ENCODE data around the gene GRM8. TPM values are rescaled to one million over a fixed set of nuclear protein-coding genes. Genes with fewer than 3 reads are reported as not detected.
A peak's percentile ranks its signal among the peaks of the same experiment; 100 is the strongest.

The GRM8 gene
- total RNA-seq, 2 donors from 2014 or later = not detected

DNA sequence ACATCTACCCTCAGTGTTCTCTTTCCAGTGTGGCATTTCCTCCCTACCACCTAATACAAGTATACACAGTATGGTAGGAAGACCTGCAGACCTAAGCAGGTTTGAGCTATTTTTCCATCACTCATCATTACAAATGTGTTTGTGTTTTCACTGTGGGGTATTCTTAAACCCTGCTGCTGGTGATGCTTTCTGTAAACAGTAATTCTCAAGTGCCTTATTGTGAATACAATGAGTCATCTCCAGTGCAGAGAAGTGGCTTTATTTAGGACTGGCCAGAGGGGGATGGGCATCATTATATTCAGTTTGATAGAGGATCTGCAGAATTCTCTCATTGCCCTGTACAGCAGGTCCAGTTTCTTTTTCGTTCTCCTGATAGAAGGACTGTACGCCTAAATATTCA, 63.7 kb downstream of the GRM8 start:
- no peak for DNase-seq (ENCODE audit: low spot score in 2 of 2)
- no peak for ATAC-seq
- Mint-ChIP-seq H3K9me3 (peaks cover 0 to 5% of the 10 kb centered on the region in 2 donors), H3K27ac (no peak overlapping the region), H3K36me3 (peaks cover 0 to 4% of the 10 kb centered on the region in 2 donors)

DNA sequence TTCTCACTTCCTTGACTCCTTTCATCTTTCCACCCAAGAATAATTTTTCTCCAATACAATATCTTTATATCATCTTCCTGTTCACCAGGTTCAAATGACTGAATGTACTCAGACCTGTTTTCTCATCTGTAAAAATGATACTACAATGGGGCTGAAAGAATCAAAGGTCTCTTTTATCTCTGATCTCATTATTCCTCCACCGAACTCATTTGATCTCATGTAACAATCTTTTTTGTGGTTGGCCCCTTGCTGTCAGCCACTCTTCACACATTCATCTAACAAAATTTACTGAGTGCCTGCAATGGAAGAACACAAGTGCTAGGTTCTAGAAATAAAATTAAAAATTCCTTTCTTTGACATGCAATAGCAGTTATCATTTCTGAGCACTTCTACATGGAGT, 65.0 kb downstream of the GRM8 start:
- H3K36me3 Mint-ChIP-seq = peaks cover 0 to 4% of the 10 kb centered on the region in 2 donors
- peaks cover 0 to 5% of the 10 kb centered on the region in 2 donors for H3K9me3 Mint-ChIP-seq
- no peak for DNase-seq (ENCODE audit: low spot score in 2 of 2)
- no peak overlapping the region for H3K27ac Mint-ChIP-seq
- ATAC-seq = peak in 1 of 2 donors; percentile 67

- DNase-seq (ENCODE audit: low spot score in 2 of 2) (no peak), ATAC-seq (no peak)
- Mint-ChIP-seq H3K27ac (no peak overlapping the region), H3K9me3 (peaks cover 0 to 5% of the 10 kb centered on the region in 2 donors), H3K36me3 (peaks cover 0 to 4% of the 10 kb centered on the region in 2 donors)
These were observed 66.1 kb downstream of the GRM8 start for GRCh38 chr7:127186686-127187085.

DNA sequence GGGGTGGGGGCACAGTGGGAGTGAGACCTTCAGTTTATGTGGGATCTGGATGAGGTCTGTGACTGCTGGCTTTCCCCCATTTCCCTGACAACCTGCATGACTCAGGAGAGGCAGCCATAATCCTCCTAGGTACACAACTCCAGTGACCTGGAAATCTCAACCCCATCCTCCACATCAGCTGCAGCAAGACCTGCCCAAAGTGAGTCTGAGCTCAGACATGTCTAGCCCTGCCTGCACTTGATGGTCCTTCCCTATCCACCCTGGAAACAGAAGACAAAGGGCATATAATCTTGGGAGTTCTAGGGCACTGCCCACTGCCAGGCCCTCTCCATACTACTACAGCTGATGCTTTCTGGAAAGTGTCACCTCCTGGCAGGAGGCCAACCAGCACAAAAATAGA, 75.6 kb downstream of the GRM8 start:
- no peak overlapping the region for H3K27ac Mint-ChIP-seq

DNA sequence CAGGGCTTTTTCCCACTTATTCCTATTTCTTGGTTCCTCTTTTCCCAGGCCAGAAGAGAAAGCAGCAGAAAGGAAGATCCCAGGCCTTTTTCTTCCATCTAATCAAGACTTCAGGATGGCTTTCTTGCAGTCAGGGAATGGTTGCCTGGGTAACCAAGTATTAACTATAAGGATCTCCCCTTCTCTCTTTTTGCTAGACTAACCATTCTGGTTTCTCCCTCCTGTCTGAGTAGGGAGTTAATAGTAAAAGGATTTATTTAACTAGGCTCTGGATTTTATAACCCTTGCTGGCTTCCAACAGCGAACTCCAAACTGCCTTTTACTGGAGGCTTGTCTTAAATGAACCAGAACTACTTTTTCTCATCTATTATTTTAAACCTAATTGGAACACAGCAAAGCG, 90.4 kb downstream of the GRM8 start:
- no peaks in the 10 kb centered on the region for H3K36me3 Mint-ChIP-seq

More for the DNA sequence above, 75.6 kb downstream of the GRM8 start:
- peaks cover 24% of the 10 kb centered on the region in 2 donors for H3K9me3 Mint-ChIP-seq
- no peak for DNase-seq (ENCODE audit: low spot score in 2 of 2)
- H3K36me3 Mint-ChIP-seq = peaks cover 0 to 34% of the 10 kb centered on the region in 2 donors
- no peak for ATAC-seq

GRCh38 chr7:127158659-127159058, 94.1 kb downstream of the GRM8 start:
- Mint-ChIP-seq H3K36me3 (no peaks in the 10 kb centered on the region), H3K27ac (no peak overlapping the region), H3K9me3 (peaks cover 0 to 3% of the 10 kb centered on the region in 2 donors)
- ATAC-seq (no peak), DNase-seq (ENCODE audit: low spot score in 2 of 2) (peak in 1 of 2 donors; percentile 3)

More for the DNA sequence above, 90.4 kb downstream of the GRM8 start:
- H3K27ac Mint-ChIP-seq = no peak overlapping the region
- ATAC-seq = no peak
- peaks cover 0 to 3% of the 10 kb centered on the region in 2 donors for H3K9me3 Mint-ChIP-seq
- DNase-seq (ENCODE audit: low spot score in 2 of 2) = no peak

DNA sequence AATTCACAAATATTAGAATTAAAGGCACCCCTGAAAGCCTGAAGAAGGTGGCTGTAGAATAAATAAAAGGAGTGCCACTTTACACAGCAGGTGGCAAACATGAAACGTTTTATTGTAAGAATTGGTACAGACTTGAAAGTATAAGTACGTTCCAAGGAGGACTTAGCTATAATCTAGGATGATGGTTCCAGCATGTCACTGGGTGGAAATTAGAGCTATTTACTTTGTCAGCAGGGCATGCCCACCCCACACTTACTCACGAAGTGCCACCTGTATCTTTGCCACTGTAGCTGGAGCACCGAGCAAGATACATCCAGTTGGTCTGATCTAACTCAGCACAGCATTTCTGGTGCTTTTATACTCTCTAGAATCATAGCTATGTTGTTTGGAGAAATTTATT, 97.8 kb downstream of the GRM8 start:
- Mint-ChIP-seq H3K9me3 (peaks cover 0 to 3% of the 10 kb centered on the region in 2 donors), H3K27ac (no peak overlapping the region), H3K36me3 (no peaks in the 10 kb centered on the region)
- ATAC-seq (no peak), DNase-seq (ENCODE audit: low spot score in 2 of 2) (no peak)

DNA sequence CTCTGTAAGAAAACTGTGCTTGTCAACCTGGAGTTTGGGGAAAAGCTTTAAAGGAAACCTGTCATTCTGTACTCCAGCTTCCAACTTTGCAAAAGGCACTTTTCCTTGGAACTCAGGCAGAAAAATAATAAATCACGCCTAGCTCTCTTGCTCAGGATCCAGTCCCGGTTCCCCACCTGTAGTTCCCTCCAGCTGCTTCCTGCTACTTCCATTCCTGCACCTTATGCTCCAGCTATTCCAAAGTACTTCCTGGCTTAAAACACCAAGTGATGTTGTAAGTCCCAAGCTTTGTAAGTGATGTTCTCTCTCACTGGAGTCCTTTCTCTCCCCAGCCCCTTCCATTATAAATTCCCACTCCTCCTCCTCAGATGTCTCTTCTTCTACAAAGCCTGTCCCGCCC, 98.6 kb downstream of the GRM8 start:
- H3K36me3 Mint-ChIP-seq = no peaks in the 10 kb centered on the region
- no peak overlapping the region for H3K27ac Mint-ChIP-seq
- no peak for ATAC-seq

DNA sequence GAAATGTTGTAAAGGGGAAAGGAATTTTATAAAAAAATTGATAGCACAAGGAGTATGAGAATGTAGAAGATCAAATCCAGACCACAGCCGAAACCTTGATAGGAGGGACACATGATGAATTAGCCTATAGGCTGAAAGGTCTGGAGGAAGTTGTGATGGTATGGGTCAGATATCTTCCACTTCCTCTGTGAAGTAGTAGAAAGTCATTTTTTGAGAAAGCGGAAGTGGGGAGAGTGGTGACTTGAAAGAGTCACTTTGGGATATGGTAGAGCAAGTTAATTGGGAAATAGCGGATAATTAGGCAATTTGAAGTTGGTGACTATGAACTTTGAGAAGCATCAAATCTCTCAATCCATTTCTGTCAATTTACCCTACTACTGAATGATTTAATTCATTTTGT, 99.4 kb downstream of the GRM8 start:
- ATAC-seq (no peak), DNase-seq (ENCODE audit: low spot score in 2 of 2) (no peak)
- no peak overlapping the region for H3K27ac Mint-ChIP-seq
- no peaks in the 10 kb centered on the region for H3K36me3 Mint-ChIP-seq
- peaks cover 0 to 3% of the 10 kb centered on the region in 2 donors for H3K9me3 Mint-ChIP-seq

More for the DNA sequence above, 98.6 kb downstream of the GRM8 start:
- H3K9me3 Mint-ChIP-seq = peaks cover 0 to 3% of the 10 kb centered on the region in 2 donors
- no peak for DNase-seq (ENCODE audit: low spot score in 2 of 2)

- ATAC-seq (no peak), DNase-seq (ENCODE audit: low spot score in 2 of 2) (no peak)
- no peaks in the 10 kb centered on the region for H3K36me3 Mint-ChIP-seq
- no peaks in the 10 kb centered on the region for H3K9me3 Mint-ChIP-seq
- no peak overlapping the region for H3K27ac Mint-ChIP-seq
These were observed 100.3 kb downstream of the GRM8 start for GRCh38 chr7:127152423-127152822.

GRCh38 chr7:127151379-127151778, 101.4 kb downstream of the GRM8 start:
- Mint-ChIP-seq H3K27ac (no peak overlapping the region), H3K9me3 (no peaks in the 10 kb centered on the region), H3K36me3 (no peaks in the 10 kb centered on the region)
- DNase-seq (ENCODE audit: low spot score in 2 of 2) = no peak
- no peak for ATAC-seq

DNA sequence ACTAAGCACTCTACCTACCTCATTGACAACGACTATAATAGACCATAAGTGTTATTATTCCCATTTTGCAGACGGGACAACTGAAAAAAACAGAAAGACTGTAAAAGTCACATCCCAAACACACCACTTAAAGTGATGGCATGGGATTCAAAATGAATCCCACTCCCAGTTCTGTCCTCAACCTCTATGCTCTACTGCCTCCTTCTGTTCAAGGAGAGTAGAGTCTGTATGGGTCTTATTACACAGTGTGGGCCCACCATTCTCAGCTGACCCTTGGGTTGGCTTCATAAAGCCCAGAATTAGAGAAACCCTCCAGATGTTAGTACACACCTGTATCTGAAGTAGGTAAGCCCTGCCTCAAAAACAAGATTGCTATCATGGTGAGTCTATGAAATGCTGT, 102.2 kb downstream of the GRM8 start:
- ATAC-seq = no peak
- H3K27ac Mint-ChIP-seq = no peak overlapping the region
- no peak for DNase-seq (ENCODE audit: low spot score in 2 of 2)
- H3K9me3 Mint-ChIP-seq = no peaks in the 10 kb centered on the region
- no peaks in the 10 kb centered on the region for H3K36me3 Mint-ChIP-seq

GRCh38 chr7:127146746-127147536, 105.8 kb downstream of the GRM8 start:
- no peak overlapping the region for H3K27ac Mint-ChIP-seq
- no peaks in the 10 kb centered on the region for H3K36me3 Mint-ChIP-seq
- no peak for DNase-seq (ENCODE audit: low spot score in 2 of 2)
- no peaks in the 10 kb centered on the region for H3K9me3 Mint-ChIP-seq
- ATAC-seq = no peak

GRCh38 chr7:127137146-127137545, 115.6 kb downstream of the GRM8 start:
- DNase-seq (ENCODE audit: low spot score in 2 of 2) (no peak), ATAC-seq (no peak)
- Mint-ChIP-seq H3K9me3 (no peaks in the 10 kb centered on the region), H3K27ac (no peak overlapping the region), H3K36me3 (no peaks in the 10 kb centered on the region)

DNA sequence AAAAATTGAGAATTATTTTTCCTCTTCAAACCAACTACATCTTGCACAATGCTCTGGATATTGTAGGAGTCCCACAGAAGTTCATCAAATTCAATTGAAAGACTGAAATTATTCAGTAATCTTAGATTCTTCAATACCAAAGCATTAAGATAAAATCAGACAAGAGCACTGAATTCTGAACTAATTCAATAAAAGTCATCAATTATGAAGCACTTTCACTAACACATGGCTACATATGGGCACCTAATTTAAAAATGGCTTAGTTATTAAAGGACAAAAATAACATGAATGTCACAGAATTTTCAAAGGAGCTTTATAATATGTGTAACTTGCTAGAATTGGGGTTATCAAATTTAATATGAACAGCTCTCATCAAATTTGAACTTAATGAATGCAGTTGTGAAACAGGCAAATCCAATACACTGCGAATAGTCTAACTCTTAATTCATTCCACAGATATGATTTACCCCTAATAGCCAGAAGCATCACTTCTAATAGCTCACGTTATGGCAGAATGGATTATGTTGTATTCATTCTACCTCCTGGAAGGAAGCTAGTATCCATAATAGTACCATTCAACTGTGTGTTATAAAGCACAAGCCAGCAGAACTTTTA, 116.8 kb downstream of the GRM8 start:
- ATAC-seq = no peak
- Mint-ChIP-seq H3K27ac (no peak overlapping the region), H3K9me3 (no peaks in the 10 kb centered on the region), H3K36me3 (no peaks in the 10 kb centered on the region)
- no peak for DNase-seq (ENCODE audit: low spot score in 2 of 2)

- no peak for DNase-seq (ENCODE audit: low spot score in 2 of 2)
- Mint-ChIP-seq H3K36me3 (no peaks in the 10 kb centered on the region), H3K9me3 (no peaks in the 10 kb centered on the region), H3K27ac (no peak overlapping the region)
- ATAC-seq = no peak
These were observed 129.5 kb downstream of the GRM8 start for GRCh38 chr7:127123220-127123619.

- no peaks in the 10 kb centered on the region for H3K36me3 Mint-ChIP-seq
- DNase-seq (ENCODE audit: low spot score in 2 of 2) = no peak
- H3K27ac Mint-ChIP-seq = no peak overlapping the region
- H3K9me3 Mint-ChIP-seq = no peaks in the 10 kb centered on the region
- ATAC-seq = no peak
These were observed 133.2 kb downstream of the GRM8 start for GRCh38 chr7:127119517-127119916.

Measured in activated naive CD4-positive, alpha-beta T cell treated with anti-CD3 and anti-CD28 coated beads, Interleukin-2, amount 50 U/mL, for 72 hours (primary cell).